DOHH2 (cell line): Measurements from ENCODE around the gene GTF2H3.

ENCODE experiments used
- CTCF ChIP-seq: fragments of 200-600 bp; sonication (generic); IDR thresholded peaks from one replicate; pipeline ENCODE4 v1.5.1; 2014; ENCODE audit warnings: antibody characterized with exemption, mild to moderate bottlenecking, low read depth, low read length; ENCODE audit not compliant: poor library complexity, severe bottlenecking
- EZH2phosphoT487 ChIP-seq: fragments of 200-600 bp; sonication (generic); IDR thresholded peaks from 2 replicates; pipeline ENCODE4 v1.6.1; 2017; ENCODE audit warnings: borderline replicate concordance, mild to moderate bottlenecking, antibody characterized with exemption, low read length, moderate library complexity, mixed read lengths

GRCh38 chr12:123656392-123656791 lies 22.8 kb downstream of the GTF2H3 start:
- TF ChIP-seq CTCF (no peak), EZH2phosphoT487 (no peak)
